Keratinocyte (primary cell): ENCODE results near the gene CHRM4. TPM values are rescaled to one million over a fixed set of nuclear protein-coding genes. Genes with fewer than 3 reads are reported as not detected.

Experiments used
- DNase-seq: peaks from one replicate; pipeline ENCODE4 v3.0.0-alpha.2; 2011; ENCODE audit warnings: low read depth, missing footprints, low spot score
- FAIRE-seq: peaks from 2 replicates; lab custom pipeline; 2011; peaks lifted over from hg19 to GRCh38; lab: Jason Lieb, UNC
- H2AFZ ChIP-seq: 2 replicates; pipeline ENCODE4 v1.6.0; 2012; ENCODE audit warnings: low read length, control low read depth, inconsistent platforms; ENCODE audit not compliant: control insufficient read depth
- H3K27ac ChIP-seq: 2 replicates; pipeline ENCODE4 v1.5.1; 2011; ENCODE audit warnings: low read length; ENCODE audit not compliant: control insufficient read depth, insufficient read depth
- H3K27me3 ChIP-seq: 3 replicates; pipeline ENCODE4 v1.6.0; 2011; ENCODE audit warnings: low read length; ENCODE audit not compliant: control insufficient read depth, insufficient read depth; ENCODE audit errors: extremely low read depth
- H3K36me3 ChIP-seq, 2 experiments: 2 replicates in 1 of 2; 3 replicates in 1 of 2; pipeline ENCODE4 v1.5.1; 2011; ENCODE audit warnings: low read length in 2 of 2, mild to moderate bottlenecking in 1 of 2; ENCODE audit not compliant: control insufficient read depth in 2 of 2, insufficient read depth in 2 of 2; ENCODE audit errors: extremely low read depth in 1 of 2
- H3K4me1 ChIP-seq: 3 replicates; pipeline ENCODE4 v1.5.1; 2011; ENCODE audit warnings: low read length; ENCODE audit not compliant: control insufficient read depth, insufficient read depth; ENCODE audit errors: extremely low read depth
- H3K4me2 ChIP-seq: 3 replicates; pipeline ENCODE4 v1.6.0; 2011; ENCODE audit warnings: low read depth, low read length; ENCODE audit not compliant: control insufficient read depth, insufficient read depth; ENCODE audit errors: extremely low read depth
- H3K4me3 ChIP-seq, 3 experiments: fragments of 200-600 bp in 1 of 3; sonication (generic) in 1 of 3; 2 replicates in 2 of 3; 3 replicates in 1 of 3; pipeline ENCODE4 v1.5.1; 2011 to 2016; ENCODE audit warnings: low read length in 3 of 3, mild to moderate bottlenecking in 3 of 3, control low read depth in 2 of 3, inconsistent platforms in 1 of 3, low read depth in 1 of 3, mixed read lengths in 1 of 3, mixed run types in 1 of 3, moderate library complexity in 1 of 3; ENCODE audit not compliant: control insufficient read depth in 2 of 3, insufficient read depth in 2 of 3; ENCODE audit errors: extremely low read depth in 1 of 3
- H3K79me2 ChIP-seq: 2 replicates; pipeline ENCODE4 v1.6.0; 2012; ENCODE audit warnings: low read length; ENCODE audit not compliant: control insufficient read depth, insufficient read depth
- H3K9ac ChIP-seq: 3 replicates; pipeline ENCODE4 v1.6.0; 2011; ENCODE audit warnings: low read length; ENCODE audit not compliant: control insufficient read depth, insufficient read depth; ENCODE audit errors: extremely low read depth
- H3K9me1 ChIP-seq: 3 replicates; pipeline ENCODE4 v1.6.0; 2011; ENCODE audit warnings: low read length; ENCODE audit not compliant: control insufficient read depth, insufficient read depth; ENCODE audit errors: extremely low read depth
- H3K9me3 ChIP-seq: 2 replicates; pipeline ENCODE4 v1.5.1; 2012; ENCODE audit warnings: low read depth, low read length; ENCODE audit not compliant: control insufficient read depth
- H4K20me1 ChIP-seq: 3 replicates; pipeline ENCODE4 v1.6.0; 2011; ENCODE audit warnings: low read length; ENCODE audit not compliant: control insufficient read depth, insufficient read depth; ENCODE audit errors: extremely low read depth
- CTCF ChIP-seq, 3 experiments: IDR thresholded peaks in 1 of 3; conservative IDR thresholded peaks in 1 of 3; optimal IDR thresholded peaks in 1 of 3; 2 replicates in 2 of 3; 3 replicates in 1 of 3; pipeline versions ENCODE3 to v1.5.1; 2011; ENCODE audit warnings: low read length in 3 of 3, mild to moderate bottlenecking in 3 of 3, moderate library complexity in 2 of 3, control low read depth in 1 of 3, inconsistent platforms in 1 of 3; ENCODE audit not compliant: insufficient read depth in 2 of 3; ENCODE audit errors: extremely low read depth in 1 of 3
- EZH2 ChIP-seq: IDR thresholded peaks from one replicate; pipeline ENCODE4 v1.6.1; 2012; ENCODE audit warnings: inconsistent platforms, mild to moderate bottlenecking, low read length, moderate library complexity
- dilution Hi-C: fragments of 300-500 bp; cut with MboI; formaldehyde crosslinking; loops from one replicate; pipeline ENCODE4 v1.7.0; 2020; ENCODE audit warnings: low sequenced_read_pairs; ENCODE audit not compliant: extremely low pct_ligation_motif_present
- polyA plus RNA-seq, 5 experiments: library from polyadenylated mRNA; depleted of rRNA in 3 of 5; stranded (reverse) in 3 of 5; stranded (forward) in 1 of 5; unstranded in 1 of 5; fragments of >200 nt; gene quantifications; 1 replicate in 1 of 5; 2 replicates in 3 of 5; 3 replicates in 1 of 5; pipeline versions ENCODE4 v1.2.1 to v1.2.3, GENCODE V29; 2011 to 2012; ENCODE audit warnings: missing spikeins in 2 of 5, low read depth in 1 of 5, low replicate concordance in 1 of 5

The CHRM4 gene
- polyA plus RNA-seq, 1 donor (not counting 4 experiments of a cell fraction or from before 2014, with no cell fraction given) = not detected

- peaks cover 2% of the 10 kb centered on the region for H4K20me1 ChIP-seq
- H3K4me1 ChIP-seq = peaks cover 24% of the 10 kb centered on the region
- DNase-seq = no peak
- H3K79me2 ChIP-seq = no peaks in the 10 kb centered on the region
- no peaks in the 10 kb centered on the region for H3K36me3 ChIP-seq
- no peak overlapping the region for H3K4me2 ChIP-seq
- TF ChIP-seq CTCF (optimal IDR thresholded peaks at IDR 0.05 in 1 of 3, IDR thresholded peaks at IDR 0.05 in 1 of 3, conservative IDR thresholded peaks at IDR 0.05 in 1 of 3; ENCODE audit: extremely low read depth in 1 of 3, insufficient read depth in 2 of 3, low read length in 3 of 3) (no peak), EZH2 (no peak)
- dilution Hi-C loops = no loop called here
- no peaks in the 10 kb centered on the region for H3K9me1 ChIP-seq
- peaks cover 46% of the 10 kb centered on the region for H3K27me3 ChIP-seq
- H3K9ac ChIP-seq = no peak overlapping the region
- no peak for FAIRE-seq
- no peak overlapping the region for H3K4me3 ChIP-seq
- no peak overlapping the region for H3K27ac ChIP-seq
- no peaks in the 10 kb centered on the region for H3K9me3 ChIP-seq
- no peak overlapping the region for H2AFZ ChIP-seq
These were observed 6.2 kb downstream of the CHRM4 start for GRCh38 chr11:46385169-46386004.

GRCh38 chr11:46383974-46384701 lies 7.4 kb downstream of the CHRM4 start:
- Histone ChIP-seq H2AFZ (no peak overlapping the region), H3K4me1 (peaks cover 15% of the 10 kb centered on the region), H3K79me2 (no peaks in the 10 kb centered on the region), H3K4me2 (no peak overlapping the region), H3K9ac (no peak overlapping the region), H3K27me3 (peaks cover 33% of the 10 kb centered on the region), H3K9me1 (no peaks in the 10 kb centered on the region), H4K20me1 (no peaks in the 10 kb centered on the region), H3K36me3 (peaks cover 0 to 1% of the 10 kb centered on the region in 2 experiments), H3K4me3 (no peak overlapping the region), H3K9me3 (no peaks in the 10 kb centered on the region), H3K27ac (no peak overlapping the region)
- TF ChIP-seq CTCF (optimal IDR thresholded peaks at IDR 0.05 in 1 of 3, IDR thresholded peaks at IDR 0.05 in 1 of 3, conservative IDR thresholded peaks at IDR 0.05 in 1 of 3; ENCODE audit: extremely low read depth in 1 of 3, insufficient read depth in 2 of 3, low read length in 3 of 3) (no peak), EZH2 (no peak)
- dilution Hi-C loops = no loop called here
- FAIRE-seq (no peak), DNase-seq (no peak)
